IMR-90 (cell line): Measurements from ENCODE around the gene UNC93A. TPM values are rescaled to one million over a fixed set of nuclear protein-coding genes. Genes with fewer than 3 reads are reported as not detected.

Experiments used
- ATAC-seq: fragments of 200-7000 bp; cut with Tn5 transposase; 2 replicates; pipeline ENCODE4 v1.9.1; 2020; ENCODE audit warnings: low read depth, mild to moderate bottlenecking, moderate library complexity
- BruUV-seq: library from RNA; stranded (reverse); fragments of 400-500 nt; replicated peaks from 2 replicates; lab custom pipeline; 2021; lab: Mats Ljungman, UMichigan
- CTCF ChIA-PET: fragments of 300-600 bp; formaldehyde crosslinking; extraction: SDS; loops from one replicate; lab custom pipeline; 2021; ENCODE audit warnings: antibody characterized with exemption; lab: Yijun Ruan, JAX
- POLR2A ChIA-PET: fragments of 300-600 bp; sonication (Branson Sonifier 250); formaldehyde crosslinking; loops from one replicate; lab custom pipeline; 2022; ENCODE audit warnings: antibody characterized with exemption; ENCODE audit not compliant: unreplicated experiment; lab: Charles Lee
- DNase-seq: peaks from one replicate; pipeline ENCODE4 v3.0.0; 2013
- H2AFZ ChIP-seq: replicated peaks from 2 replicates; pipeline ENCODE3; 2013; ENCODE audit warnings: low read length, mild to moderate bottlenecking; ENCODE audit not compliant: poor library complexity
- H2AK5ac ChIP-seq: 2 replicates; pipeline ENCODE4 v1.6.1; 2013; ENCODE audit warnings: low read depth, low read length, inconsistent platforms
- H2AK9ac ChIP-seq: replicated peaks from 2 replicates; pipeline ENCODE3; 2013; ENCODE audit warnings: mild to moderate bottlenecking, low read depth, low read length, moderate library complexity; ENCODE audit not compliant: poor library complexity
- H2BK120ac ChIP-seq: 2 replicates; pipeline ENCODE4 v1.6.1; 2013; ENCODE audit warnings: low read depth, low read length, inconsistent platforms
- H2BK15ac ChIP-seq: 3 replicates; pipeline ENCODE4 v1.6.1; 2013; ENCODE audit warnings: low read depth, low read length, inconsistent platforms
- H2BK20ac ChIP-seq: 2 replicates; pipeline ENCODE4 v1.6.1; 2013; ENCODE audit warnings: low read depth, mild to moderate bottlenecking, inconsistent platforms, low read length, moderate library complexity
- H2BK5ac ChIP-seq: 2 replicates; pipeline ENCODE4 v1.6.1; 2013; ENCODE audit warnings: mild to moderate bottlenecking, low read depth, low read length, inconsistent platforms; ENCODE audit not compliant: poor library complexity, severe bottlenecking
- H3K14ac ChIP-seq: replicated peaks from 2 replicates; pipeline ENCODE4 v1.6.1; 2013; ENCODE audit warnings: low read depth, low read length, inconsistent platforms
- H3K18ac ChIP-seq: 2 replicates; pipeline ENCODE4 v1.6.1; 2013; ENCODE audit warnings: low read depth, low read length, control low read depth
- H3K23ac ChIP-seq: 2 replicates; pipeline ENCODE4 v1.6.1; 2013; ENCODE audit warnings: low read depth, low read length, inconsistent platforms
- H3K27ac ChIP-seq: 2 replicates; pipeline ENCODE4 v1.5.1; 2013; ENCODE audit warnings: mild to moderate bottlenecking, control low read depth, low read length; ENCODE audit not compliant: insufficient read depth
- H3K27me3 ChIP-seq: 2 replicates; pipeline ENCODE4 v1.6.1; 2013; ENCODE audit warnings: low read length; ENCODE audit not compliant: control insufficient read depth, insufficient read depth
- H3K36me3 ChIP-seq: 2 replicates; pipeline ENCODE4 v1.6.1; 2013; ENCODE audit warnings: low read length, mixed read lengths; ENCODE audit not compliant: control insufficient read depth, insufficient read depth
- H3K4ac ChIP-seq: 2 replicates; pipeline ENCODE4 v1.6.1; 2013; ENCODE audit warnings: low read depth, low read length, inconsistent platforms
- H3K4me1 ChIP-seq: 2 replicates; pipeline ENCODE4 v1.6.1; 2013; ENCODE audit warnings: low read length, mixed read lengths; ENCODE audit not compliant: control insufficient read depth, insufficient read depth
- H3K4me2 ChIP-seq: 2 replicates; pipeline ENCODE4 v1.6.1; 2013; ENCODE audit warnings: low read depth, mild to moderate bottlenecking, control low read depth, low read length, moderate library complexity
- H3K4me3 ChIP-seq: 2 replicates; pipeline ENCODE4 v1.5.1; 2013; ENCODE audit warnings: low read depth, mild to moderate bottlenecking, control low read depth, low read length, moderate library complexity; ENCODE audit not compliant: insufficient read depth
- H3K56ac ChIP-seq: 2 replicates; pipeline ENCODE4 v1.6.1; 2013; ENCODE audit warnings: low read length, inconsistent platforms; ENCODE audit not compliant: insufficient read depth; ENCODE audit errors: extremely low read depth
- H3K79me1 ChIP-seq, 2 experiments: 2 replicates each; pipeline ENCODE4 v1.6.1; 2013; ENCODE audit warnings: low read length in 2 of 2, inconsistent platforms in 1 of 2, low read depth in 1 of 2
- H3K9ac ChIP-seq: 2 replicates; pipeline ENCODE4 v1.6.1; 2013; ENCODE audit warnings: low read depth, low read length, control low read depth
- H3K9me1 ChIP-seq: 2 replicates; pipeline ENCODE4 v1.6.1; 2013; ENCODE audit warnings: low read length, inconsistent platforms; ENCODE audit not compliant: insufficient read depth
- H3K9me3 ChIP-seq: 2 replicates; pipeline ENCODE4 v1.6.1; 2013; ENCODE audit warnings: low read length; ENCODE audit not compliant: control insufficient read depth, insufficient read depth
- H4K20me1 ChIP-seq: 2 replicates; pipeline ENCODE4 v1.6.1; 2013; ENCODE audit warnings: low read length, inconsistent platforms; ENCODE audit not compliant: insufficient read depth
- H4K5ac ChIP-seq: 2 replicates; pipeline ENCODE4 v1.6.1; 2013; ENCODE audit warnings: mild to moderate bottlenecking, low read depth, low read length, control low read depth
- H4K8ac ChIP-seq, 2 experiments: 2 replicates each; pipeline ENCODE4 v1.6.1; 2013; ENCODE audit warnings: low read depth in 2 of 2, low read length in 2 of 2, control low read depth in 1 of 2, inconsistent platforms in 1 of 2
- H4K91ac ChIP-seq: 2 replicates; pipeline ENCODE4 v1.6.1; 2013; ENCODE audit warnings: low read depth, low read length, inconsistent platforms; ENCODE audit not compliant: insufficient read depth
- BHLHE40 ChIP-seq: fragments of 150-350 bp; IDR thresholded peaks from 2 replicates; pipeline ENCODE4 v1.6.1; 2016; ENCODE audit warnings: mild to moderate bottlenecking, low read depth, low read length
- CEBPB ChIP-seq: IDR thresholded peaks from 2 replicates; pipeline ENCODE4 v1.6.1; 2012; ENCODE audit warnings: low read depth, low read length, improper control_type of control experiment
- CTCF ChIP-seq: conservative IDR thresholded peaks from 2 replicates; pipeline ENCODE4 v1.5.1; 2012; ENCODE audit warnings: mild to moderate bottlenecking, low read depth, low read length, improper control_type of control experiment
- FOS ChIP-seq: fragments of 150-350 bp; IDR thresholded peaks from 2 replicates; pipeline ENCODE4 v1.6.1; 2016; ENCODE audit warnings: low read depth, low read length
- MXI1 ChIP-seq: IDR thresholded peaks from 2 replicates; pipeline ENCODE4 v1.6.1; 2012; ENCODE audit warnings: low read depth, mild to moderate bottlenecking, low read length, moderate library complexity, borderline replicate concordance
- POLR2A ChIP-seq: IDR thresholded peaks from 2 replicates; pipeline ENCODE4 v1.6.1; 2012; ENCODE audit warnings: mild to moderate bottlenecking, low read depth, low read length
- RAD21 ChIP-seq: IDR thresholded peaks from 2 replicates; pipeline ENCODE4 v1.6.1; 2012; ENCODE audit warnings: low read length, improper control_type of control experiment
- RCOR1 ChIP-seq: IDR thresholded peaks from 2 replicates; pipeline ENCODE4 v1.6.1; 2012; ENCODE audit warnings: mild to moderate bottlenecking, low read length, improper control_type of control experiment; ENCODE audit not compliant: insufficient replicate concordance
- RFX5 ChIP-seq: IDR thresholded peaks from 2 replicates; pipeline ENCODE4 v1.8.0; 2012; ENCODE audit warnings: low read depth, mild to moderate bottlenecking, low read length, moderate library complexity
- SMC3 ChIP-seq: fragments of 150-350 bp; IDR thresholded peaks from 2 replicates; pipeline ENCODE4 v1.6.1; 2016; ENCODE audit warnings: low read depth, mild to moderate bottlenecking, antibody characterized with exemption, low read length, moderate library complexity
- USF2 ChIP-seq: fragments of 150-350 bp; IDR thresholded peaks from 2 replicates; pipeline ENCODE4 v1.6.1; 2017; ENCODE audit warnings: mild to moderate bottlenecking, antibody characterized with exemption, low read length, low read depth
- WGBS, 2 experiments: methylation state at CpG; one replicate each; pipeline versions ENCODE4 v1.1.5 to v1.1.7; 2013; ENCODE audit warnings: missing lambda C conversion rate in 2 of 2; ENCODE audit not compliant: insufficient read length in 1 of 2; ENCODE audit errors: extremely low coverage in 2 of 2; 5-methylcytosine and 5-hydroxymethylcytosine counted together
- dilution Hi-C: fragments of 300-500 bp; cut with HindIII; formaldehyde crosslinking; loops from one replicate; pipeline ENCODE4 v1.14.3; 2018; ENCODE audit warnings: low sequenced_read_pairs; ENCODE audit not compliant: unreplicated experiment
- in situ Hi-C: fragments of 300-500 bp; cut with MboI; formaldehyde crosslinking; loops from 3 replicates; pipeline ENCODE4 v1.14.3; 2019; ENCODE audit warnings: low sequenced_read_pairs, inconsistent platforms, mixed read lengths
- intact Hi-C: fragments of 100-400 bp; cut with micrococcal nuclease; formaldehyde crosslinking; loops from 2 replicates; pipeline ENCODE4 v1.10.0; 2022
- polyA plus RNA-seq, 3 experiments: library from polyadenylated mRNA; depleted of rRNA; stranded (reverse); fragments of >200 nt; gene quantifications; 2 replicates each; pipeline ENCODE4 v1.2.3, GENCODE V29; 2012; ENCODE audit warnings: low replicate concordance in 1 of 3
- total RNA-seq: library from RNA; depleted of rRNA; stranded (reverse); fragments of >200 nt; gene quantifications from 2 replicates; pipeline ENCODE4 v1.2.3, GENCODE V29; 2012
- TF ChIP-seq, protein P1 (sequence below): fragments of 150-350 bp; IDR thresholded peaks from 2 replicates; pipeline ENCODE4 v1.6.1; 2016; ENCODE audit warnings: low read depth, mild to moderate bottlenecking, low read length, moderate library complexity, borderline replicate concordance

The UNC93A gene
- total and polyA plus RNA-seq, 2 of the 4 experiments (the other 2 are of a cell fraction) = not detected

DNA sequence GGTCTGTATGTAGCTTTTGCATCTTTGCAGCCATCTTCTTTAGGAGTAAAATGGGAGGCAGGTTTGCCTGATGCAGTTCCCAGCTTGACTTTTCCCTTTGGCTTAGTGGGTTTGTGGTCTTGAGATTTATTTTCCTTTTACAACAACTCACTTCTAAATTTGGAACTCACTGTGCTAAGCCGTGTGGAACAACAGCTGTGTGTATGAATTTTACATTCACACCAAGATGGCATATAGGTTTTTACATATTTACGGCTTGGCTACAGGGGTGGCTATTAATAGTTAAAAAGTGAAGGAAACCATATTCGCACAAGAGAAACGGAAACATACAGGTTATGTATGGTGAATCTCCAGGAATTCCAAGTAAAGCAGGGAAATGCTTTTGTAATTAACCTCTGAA lies 36.3 kb downstream of the UNC93A start:
- no peak overlapping the region for H3K18ac ChIP-seq
- H4K5ac ChIP-seq = no peak overlapping the region
- in situ Hi-C loops (no loop called here), intact Hi-C loops (no loop called here), dilution Hi-C loops (no loop called here)
- no peak overlapping the region for H3K4ac ChIP-seq
- H3K9me3 ChIP-seq = peaks cover 30% of the 10 kb centered on the region
- no CpG with 5 or more reads among the region's 4 CpGs for WGBS, 2 experiments
- no peak overlapping the region for H4K8ac ChIP-seq
- H2BK120ac ChIP-seq = no peak overlapping the region
- ATAC-seq = no peak
- no peaks in the 10 kb centered on the region for H3K9me1 ChIP-seq
- DNase-seq = no peak
- H3K36me3 ChIP-seq = no peaks in the 10 kb centered on the region
- H3K14ac ChIP-seq = no peak overlapping the region
- BruUV-seq = no TSS peak
- no peaks in the 10 kb centered on the region for H3K4me1 ChIP-seq
- H4K91ac ChIP-seq = no peak overlapping the region
- no peaks in the 10 kb centered on the region for H4K20me1 ChIP-seq
- H3K4me3 ChIP-seq = no peak overlapping the region
- H3K79me1 ChIP-seq = no peaks in the 10 kb centered on the region
- no peak overlapping the region for H3K56ac ChIP-seq
- no peak overlapping the region for H3K4me2 ChIP-seq
- no peak for TF ChIP-seq FOS
- TF ChIP-seq CEBPB = no peak
- TF ChIP-seq, protein P1, sequence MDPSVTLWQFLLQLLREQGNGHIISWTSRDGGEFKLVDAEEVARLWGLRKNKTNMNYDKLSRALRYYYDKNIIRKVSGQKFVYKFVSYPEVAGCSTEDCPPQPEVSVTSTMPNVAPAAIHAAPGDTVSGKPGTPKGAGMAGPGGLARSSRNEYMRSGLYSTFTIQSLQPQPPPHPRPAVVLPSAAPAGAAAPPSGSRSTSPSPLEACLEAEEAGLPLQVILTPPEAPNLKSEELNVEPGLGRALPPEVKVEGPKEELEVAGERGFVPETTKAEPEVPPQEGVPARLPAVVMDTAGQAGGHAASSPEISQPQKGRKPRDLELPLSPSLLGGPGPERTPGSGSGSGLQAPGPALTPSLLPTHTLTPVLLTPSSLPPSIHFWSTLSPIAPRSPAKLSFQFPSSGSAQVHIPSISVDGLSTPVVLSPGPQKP = no peak
- no peak for TF ChIP-seq CTCF
- no peak for TF ChIP-seq USF2
- no peak for TF ChIP-seq SMC3
- TF ChIP-seq RAD21 = no peak
- TF ChIP-seq RCOR1 = no peak
- no peak for TF ChIP-seq MXI1
- TF ChIP-seq BHLHE40 = no peak
- TF ChIP-seq POLR2A = no peak
- TF ChIP-seq RFX5 = no peak
- no peaks in the 10 kb centered on the region for H3K27me3 ChIP-seq
- no peak overlapping the region for H2AK9ac ChIP-seq
- no peak overlapping the region for H2AFZ ChIP-seq
- CTCF ChIA-PET = no interaction called here
- H2AK5ac ChIP-seq = no peak overlapping the region
- H3K9ac ChIP-seq = no peak overlapping the region
- no peak overlapping the region for H2BK15ac ChIP-seq
- H2BK5ac ChIP-seq = no peak overlapping the region
- H3K23ac ChIP-seq = no peak overlapping the region
- no peak overlapping the region for H3K27ac ChIP-seq
- H2BK20ac ChIP-seq = no peak overlapping the region
- POLR2A ChIA-PET = no interaction called here
